Gastroesophageal sphincter (tissue), 4 donors: ENCODE results near the gene TNC. TPM values are rescaled to one million over a fixed set of nuclear protein-coding genes. Genes with fewer than 3 reads are reported as not detected.
"Not testable (repeated sequence)": the region's sequence is repeated elsewhere in the genome, so short reads cannot be mapped to it uniquely, and the experiment has no call there.

Experiments
- ATAC-seq: fragments of 150-250 bp; one replicate; pipeline ENCODE4 v1.9.1; 2016; ENCODE audit warnings: mild to moderate bottlenecking, moderate library complexity
- H3K27ac ChIP-seq, 4 donors: fragments of 200-600 bp; sonication (generic) in 3 of 4; 1 replicate in 3 of 4; 2 replicates in 1 of 4; pipeline ENCODE4 v1.5.1; 2016 to 2019
- H3K27me3 ChIP-seq: fragments of 200-600 bp; sonication (generic); one replicate; pipeline ENCODE4 v1.5.1; 2019
- H3K36me3 ChIP-seq, 2 donors: fragments of 200-600 bp; sonication (generic); one replicate each; pipeline ENCODE4 v1.5.1; 2019; ENCODE audit warnings: control low read depth in 1 of 2
- H3K4me1 ChIP-seq, 3 donors: fragments of 200-600 bp; sonication (generic); 1 replicate in 2 of 3; 2 replicates in 1 of 3; pipeline ENCODE4 v1.5.1; 2016 to 2019; ENCODE audit warnings: control low read depth in 2 of 3
- H3K4me3 ChIP-seq, 2 donors: fragments of 200-600 bp; sonication (generic); one replicate each; pipeline ENCODE4 v1.5.1; 2019; ENCODE audit warnings: mild to moderate bottlenecking in 1 of 2, moderate library complexity in 1 of 2
- H3K9me3 ChIP-seq, 3 donors: fragments of 200-600 bp; sonication (generic); one replicate each; pipeline ENCODE4 v1.5.1; 2017 to 2019; ENCODE audit warnings: control low read depth in 2 of 3
- CTCF ChIP-seq, 4 experiments: fragments of 200-600 bp in 2 of 4; fragments of 450-650 bp in 2 of 4; sonication (generic) in 1 of 4; IDR thresholded peaks; one replicate each; pipeline ENCODE4 v1.5.1; 2017 to 2019; ENCODE audit warnings: antibody characterized with exemption in 4 of 4, mild to moderate bottlenecking in 2 of 4, moderate library complexity in 2 of 4
- EP300 ChIP-seq: sonication (generic); formaldehyde crosslinking; IDR thresholded peaks from one replicate; pipeline ENCODE4 v1.6.1; 2017; ENCODE audit warnings: antibody characterized with exemption, mild to moderate bottlenecking
- POLR2A ChIP-seq, 2 donors: fragments of 450-650 bp; IDR thresholded peaks; one replicate each; pipeline ENCODE4 v1.6.1; 2017; ENCODE audit warnings: antibody characterized with exemption in 2 of 2, mild to moderate bottlenecking in 2 of 2, moderate library complexity in 1 of 2
- POLR2AphosphoS5 ChIP-seq: sonication (generic); formaldehyde crosslinking; IDR thresholded peaks from one replicate; pipeline ENCODE4 v1.6.1; 2017; ENCODE audit warnings: antibody characterized with exemption
- WGBS, 2 donors: methylation state at CpG; one replicate each; pipeline ENCODE4 v1.1.5; 2018; ENCODE audit warnings: low coverage in 1 of 2; 5-methylcytosine and 5-hydroxymethylcytosine counted together
- total RNA-seq, 4 donors: library from RNA; depleted of rRNA; stranded (reverse); fragments of >200 nt; gene quantifications; one replicate each; pipeline ENCODE4 v1.1.0, GENCODE V29; 2016

The TNC gene
- total RNA-seq, 4 donors from 2014 or later: 194 to 799 (median 466) TPM

GRCh38 chr9:115135821-115136778 lies 18.1 kb upstream of the TNC start:
- H3K27ac ChIP-seq: peak overlapping the region in 1 of 4 donors; percentile 61
- WGBS, 2 donors: 28 to 69% methylated on average over 7 to 8 of the region's 8 CpGs

GRCh38 chr9:115134941-115135340 lies 17.0 kb upstream of the TNC start:
- Histone ChIP-seq H3K27me3 (no peaks in the 10 kb centered on the region), H3K36me3 (no peaks in the 10 kb centered on the region), H3K27ac (peak overlapping the region in 2 of 4 donors; percentile 15 to 61), H3K4me3 (no peak overlapping the region), H3K4me1 (peaks cover 0 to 13% (median 0%) of the 10 kb centered on the region in 3 donors), H3K9me3 (no peaks in the 10 kb centered on the region)
- TF ChIP-seq EP300 (no peak), CTCF (IDR thresholded peaks at IDR 0.05) (no peak), POLR2AphosphoS5 (peak; percentile 63)
- WGBS, 2 donors: 24 to 46% methylated on average over 3 to 4 of the region's 4 CpGs
- ATAC-seq: no peak

More at GRCh38 chr9:115135821-115136778, 18.1 kb upstream of the TNC start:
- H3K27me3 ChIP-seq: no peaks in the 10 kb centered on the region
- TF ChIP-seq CTCF (IDR thresholded peaks at IDR 0.05) (no peak), POLR2AphosphoS5 (no peak), POLR2A (IDR thresholded peaks at IDR 0.05) (no peak), EP300 (no peak)
- no peaks in the 10 kb centered on the region for H3K9me3 ChIP-seq
- H3K4me1 ChIP-seq: peaks cover 0 to 13% (median 0%) of the 10 kb centered on the region in 3 donors
- peak; percentile 78 for ATAC-seq
- H3K4me3 ChIP-seq: no peak overlapping the region
- H3K36me3 ChIP-seq: no peaks in the 10 kb centered on the region

- no peak overlapping the region for H3K4me3 ChIP-seq
- H3K9me3 ChIP-seq: no peaks in the 10 kb centered on the region
- H3K36me3 ChIP-seq: no peaks in the 10 kb centered on the region
- no peak for ATAC-seq
- no peaks in the 10 kb centered on the region for H3K27me3 ChIP-seq
- peaks cover 0 to 13% (median 0%) of the 10 kb centered on the region in 3 donors for H3K4me1 ChIP-seq
- H3K27ac ChIP-seq: no peak overlapping the region
- TF ChIP-seq POLR2A (IDR thresholded peaks at IDR 0.05): no peak
- no peak for TF ChIP-seq CTCF (IDR thresholded peaks at IDR 0.05)
- TF ChIP-seq EP300: no peak
- WGBS, 2 donors: 31 to 41% methylated on average over 2 of the region's 2 CpGs
These were observed 15.7 kb upstream of the TNC start for GRCh38 chr9:115133649-115134048.

- Histone ChIP-seq H3K27ac (no peak overlapping the region), H3K4me1 (peaks cover 0 to 13% (median 0%) of the 10 kb centered on the region in 3 donors), H3K27me3 (no peaks in the 10 kb centered on the region), H3K9me3 (no peaks in the 10 kb centered on the region), H3K4me3 (no peak overlapping the region), H3K36me3 (no peaks in the 10 kb centered on the region)
- 49 to 65% methylated on average over 2 to 4 of the region's 12 CpGs for WGBS, 2 donors
- ATAC-seq: no peak
- TF ChIP-seq CTCF (IDR thresholded peaks at IDR 0.05) (no peak), EP300 (no peak), POLR2A (IDR thresholded peaks at IDR 0.05) (no peak), POLR2AphosphoS5 (no peak)
These were observed 14.7 kb upstream of the TNC start for GRCh38 chr9:115132648-115133047.

- no peak overlapping the region for H3K4me3 ChIP-seq
- TF ChIP-seq CTCF (IDR thresholded peaks at IDR 0.05) (no peak), POLR2A (IDR thresholded peaks at IDR 0.05) (no peak), EP300 (no peak), POLR2AphosphoS5 (no peak)
- H3K27ac ChIP-seq: no peak overlapping the region
- 66 to 73% methylated on average over 3 of the region's 3 CpGs for WGBS, 2 donors
- H3K27me3 ChIP-seq: no peaks in the 10 kb centered on the region
- ATAC-seq: no peak
- no peaks in the 10 kb centered on the region for H3K36me3 ChIP-seq
- H3K9me3 ChIP-seq: peaks cover 0 to 4% (median 0%) of the 10 kb centered on the region in 3 donors
- peaks cover 0 to 6% (median 0%) of the 10 kb centered on the region in 3 donors for H3K4me1 ChIP-seq
These were observed 12.2 kb upstream of the TNC start for GRCh38 chr9:115130176-115130575.

- H3K4me3 ChIP-seq, H3K27me3 ChIP-seq, H3K27ac ChIP-seq, H3K36me3 ChIP-seq, ATAC-seq, H3K4me1 ChIP-seq, H3K9me3 ChIP-seq: not testable (repeated sequence)
- WGBS, 2 donors: 90 to 97% methylated on average over 2 to 6 of the region's 6 CpGs
These were observed 10.8 kb upstream of the TNC start for GRCh38 chr9:115128726-115129125.
